Measurements from ENCODE around the gene CACNA1S. TPM values are rescaled to one million over a fixed set of nuclear protein-coding genes. Genes with fewer than 3 reads are reported as not detected.

The CACNA1S gene
- total and polyA plus RNA-seq, 2 experiments from 2014 or later, result not detected

- TF ChIP-seq EZH2 (IDR thresholded peaks at IDR 0.05; ENCODE audit: insufficient read depth, poor library complexity, severe bottlenecking) (no peak), EZH2phosphoT487 (IDR thresholded peaks at IDR 0.05; ENCODE audit: insufficient read depth, low read depth) (no peak)
- WGBS, 2 experiments (ENCODE audit: low coverage in 1 of 2, low lambda C conversion rate in 2 of 2, missing lambda C conversion rate in 2 of 2), result 66 to 67% methylated on average over 5 of the region's 5 CpGs
- H3K27ac ChIP-seq, result no peak overlapping the region
These were observed 1.6 kb downstream of the CACNA1S start for GRCh38 chr1:201110616-201111015.

GRCh38 chr1:201110138-201110537 is 2.1 kb downstream of the CACNA1S start:
- Histone ChIP-seq H3K4me2 (ENCODE audit: unreplicated experiment) (no peak overlapping the region), H3K4me1 (ENCODE audit: insufficient read depth) (no peaks in the 10 kb centered on the region), H3K79me2 (ENCODE audit: insufficient read depth) (no peaks in the 10 kb centered on the region), H4K20me1 (ENCODE audit: insufficient read depth) (no peaks in the 10 kb centered on the region), H3K9me3 (ENCODE audit: low read depth) (no peaks in the 10 kb centered on the region), H3K4me3 (no peak overlapping the region), H3K9ac (no peak overlapping the region), H3K9me2 (ENCODE audit: insufficient read depth) (no peaks in the 10 kb centered on the region), H3K27ac (no peak overlapping the region), H2AFZ (no peak overlapping the region), H3K27me3 (replicated peaks; ENCODE audit: insufficient read depth) (peaks cover 5% of the 10 kb centered on the region), H3K36me3 (ENCODE audit: low read depth) (no peaks in the 10 kb centered on the region), H3F3A (ENCODE audit: insufficient read depth) (no peaks in the 10 kb centered on the region)
- WGBS, 2 experiments (ENCODE audit: low coverage in 1 of 2, low lambda C conversion rate in 2 of 2, missing lambda C conversion rate in 2 of 2), result 55 to 70% methylated on average over 9 to 10 of the region's 10 CpGs
- in situ Hi-C loops (cut with MboI), result no loop called here
- TF ChIP-seq EZH2 (IDR thresholded peaks at IDR 0.05; ENCODE audit: insufficient read depth, poor library complexity, severe bottlenecking), result no peak
- no peak for TF ChIP-seq EZH2phosphoT487 (IDR thresholded peaks at IDR 0.05; ENCODE audit: insufficient read depth, low read depth)
- DNase-seq, result no peak

More at GRCh38 chr1:201110616-201111015, 1.6 kb downstream of the CACNA1S start:
- no peaks in the 10 kb centered on the region for H3K36me3 ChIP-seq (ENCODE audit: low read depth)
- H4K20me1 ChIP-seq (ENCODE audit: insufficient read depth), result no peaks in the 10 kb centered on the region
- H2AFZ ChIP-seq, result no peak overlapping the region
- H3K9ac ChIP-seq, result no peak overlapping the region
- H3K4me1 ChIP-seq (ENCODE audit: insufficient read depth), result no peaks in the 10 kb centered on the region
- H3K9me2 ChIP-seq (ENCODE audit: insufficient read depth), result no peaks in the 10 kb centered on the region
- no peaks in the 10 kb centered on the region for H3K9me3 ChIP-seq (ENCODE audit: low read depth)
- no peaks in the 10 kb centered on the region for H3K79me2 ChIP-seq (ENCODE audit: insufficient read depth)
- H3K4me2 ChIP-seq (ENCODE audit: unreplicated experiment), result no peak overlapping the region
- no peak for DNase-seq
- H3K27me3 ChIP-seq (replicated peaks; ENCODE audit: insufficient read depth), result no peaks in the 10 kb centered on the region; the same call in none of the 2 replicates
- H3F3A ChIP-seq (ENCODE audit: insufficient read depth), result no peaks in the 10 kb centered on the region
- in situ Hi-C loops (cut with MboI), result no loop called here
- H3K4me3 ChIP-seq, result no peak overlapping the region

- in situ Hi-C loops (cut with MboI), result no loop called here
- WGBS, 2 experiments (ENCODE audit: low coverage in 1 of 2, low lambda C conversion rate in 2 of 2, missing lambda C conversion rate in 2 of 2), result 89 to 92% methylated on average over 1 of the region's 1 CpG
These were observed 2.6 kb downstream of the CACNA1S start for GRCh38 chr1:201109651-201110050.

GRCh38 chr1:201108614-201109013 is 3.6 kb downstream of the CACNA1S start:
- Histone ChIP-seq H3K9me3 (ENCODE audit: low read depth) (no peaks in the 10 kb centered on the region), H3F3A (ENCODE audit: insufficient read depth) (no peaks in the 10 kb centered on the region)

More at GRCh38 chr1:201109651-201110050, 2.6 kb downstream of the CACNA1S start:
- no peaks in the 10 kb centered on the region for H3K9me2 ChIP-seq (ENCODE audit: insufficient read depth)
- H3K4me1 ChIP-seq (ENCODE audit: insufficient read depth), result no peaks in the 10 kb centered on the region
- no peak overlapping the region for H3K9ac ChIP-seq
- no peaks in the 10 kb centered on the region for H3F3A ChIP-seq (ENCODE audit: insufficient read depth)
- no peaks in the 10 kb centered on the region for H3K79me2 ChIP-seq (ENCODE audit: insufficient read depth)
- H3K9me3 ChIP-seq (ENCODE audit: low read depth), result no peaks in the 10 kb centered on the region
- H3K4me3 ChIP-seq, result no peak overlapping the region
- no peak overlapping the region for H2AFZ ChIP-seq
- no peaks in the 10 kb centered on the region for H4K20me1 ChIP-seq (ENCODE audit: insufficient read depth)
- no peaks in the 10 kb centered on the region for H3K36me3 ChIP-seq (ENCODE audit: low read depth)
- no peak for TF ChIP-seq EZH2 (IDR thresholded peaks at IDR 0.05; ENCODE audit: insufficient read depth, poor library complexity, severe bottlenecking)
- no peak for TF ChIP-seq EZH2phosphoT487 (IDR thresholded peaks at IDR 0.05; ENCODE audit: insufficient read depth, low read depth)
- no peak overlapping the region for H3K27ac ChIP-seq
- no peak overlapping the region for H3K4me2 ChIP-seq (ENCODE audit: unreplicated experiment)
- no peak for DNase-seq
- peaks cover 10% of the 10 kb centered on the region for H3K27me3 ChIP-seq (replicated peaks; ENCODE audit: insufficient read depth)

GRCh38 chr1:201105688-201106087 is 6.5 kb downstream of the CACNA1S start:
- TF ChIP-seq EZH2phosphoT487 (IDR thresholded peaks at IDR 0.05; ENCODE audit: insufficient read depth, low read depth) (no peak), EZH2 (IDR thresholded peaks at IDR 0.05; ENCODE audit: insufficient read depth, poor library complexity, severe bottlenecking) (no peak)
- Histone ChIP-seq H3F3A (ENCODE audit: insufficient read depth) (no peaks in the 10 kb centered on the region), H3K27me3 (replicated peaks; ENCODE audit: insufficient read depth) (peaks cover 33% of the 10 kb centered on the region), H3K9me2 (ENCODE audit: insufficient read depth) (no peaks in the 10 kb centered on the region), H2AFZ (no peak overlapping the region), H4K20me1 (ENCODE audit: insufficient read depth) (no peaks in the 10 kb centered on the region), H3K4me3 (no peak overlapping the region), H3K9me3 (ENCODE audit: low read depth) (no peaks in the 10 kb centered on the region), H3K4me1 (ENCODE audit: insufficient read depth) (no peaks in the 10 kb centered on the region), H3K9ac (no peak overlapping the region), H3K79me2 (ENCODE audit: insufficient read depth) (no peaks in the 10 kb centered on the region), H3K27ac (no peak overlapping the region), H3K36me3 (ENCODE audit: low read depth) (no peaks in the 10 kb centered on the region), H3K4me2 (ENCODE audit: unreplicated experiment) (no peak overlapping the region)
- no peak for DNase-seq
- in situ Hi-C loops (cut with MboI), result no loop called here
- 28 to 32% methylated on average over 4 to 5 of the region's 5 CpGs for WGBS, 2 experiments (ENCODE audit: low coverage in 1 of 2, low lambda C conversion rate in 2 of 2, missing lambda C conversion rate in 2 of 2)

More at GRCh38 chr1:201108614-201109013, 3.6 kb downstream of the CACNA1S start:
- no peak overlapping the region for H3K4me3 ChIP-seq
- no peaks in the 10 kb centered on the region for H3K79me2 ChIP-seq (ENCODE audit: insufficient read depth)
- H3K36me3 ChIP-seq (ENCODE audit: low read depth), result no peaks in the 10 kb centered on the region
- H2AFZ ChIP-seq, result no peak overlapping the region
- TF ChIP-seq EZH2 (IDR thresholded peaks at IDR 0.05; ENCODE audit: insufficient read depth, poor library complexity, severe bottlenecking) (no peak), EZH2phosphoT487 (IDR thresholded peaks at IDR 0.05; ENCODE audit: insufficient read depth, low read depth) (no peak)
- no peak for DNase-seq
- H3K9me2 ChIP-seq (ENCODE audit: insufficient read depth), result no peaks in the 10 kb centered on the region
- no peak overlapping the region for H3K4me2 ChIP-seq (ENCODE audit: unreplicated experiment)
- H3K9ac ChIP-seq, result no peak overlapping the region
- peaks cover 20% of the 10 kb centered on the region for H3K27me3 ChIP-seq (replicated peaks; ENCODE audit: insufficient read depth)
- in situ Hi-C loops (cut with MboI), result no loop called here
- no peaks in the 10 kb centered on the region for H3K4me1 ChIP-seq (ENCODE audit: insufficient read depth)
- no peak overlapping the region for H3K27ac ChIP-seq
- WGBS, 2 experiments (ENCODE audit: low coverage in 1 of 2, low lambda C conversion rate in 2 of 2, missing lambda C conversion rate in 2 of 2), result 92 to 100% methylated on average over 1 of the region's 1 CpG
- no peaks in the 10 kb centered on the region for H4K20me1 ChIP-seq (ENCODE audit: insufficient read depth)

Data from GM23248 (cell line).